ENCODE measurements around the gene KCNK2. TPM values are rescaled to one million over a fixed set of nuclear protein-coding genes. Genes with fewer than 3 reads are reported as not detected.

KCNK2 gene
- total RNA-seq, 2 experiments from 2014 or later, result not detected

GRCh38 chr1:215040190-215040589, 42.3 kb upstream of the KCNK2 start:
- DNase-seq (ENCODE audit: low spot score), result no peak
- intact Hi-C loops (cut with micrococcal nuclease; ENCODE audit: unreplicated experiment), result no loop called here
- H3K36me3 ChIP-seq (ENCODE audit: insufficient read depth, low read length), result no peaks in the 10 kb centered on the region
- no peaks in the 10 kb centered on the region for H3K79me2 ChIP-seq (ENCODE audit: insufficient read depth, low read depth, low read length)
- no peaks in the 10 kb centered on the region for H4K20me1 ChIP-seq (ENCODE audit: insufficient read depth, low read length)
- H3K9me3 ChIP-seq (ENCODE audit: low read length), result no peaks in the 10 kb centered on the region
- H2AFZ ChIP-seq (ENCODE audit: low read length), result no peak overlapping the region
- H3K27ac ChIP-seq (ENCODE audit: low read depth, low read length, poor library complexity, severe bottlenecking), result no peak overlapping the region
- ChIA-PET CTCF (ENCODE audit: unreplicated experiment) (no interaction called here), POLR2A (no interaction called here)
- no peaks in the 10 kb centered on the region for H3K9me2 ChIP-seq (ENCODE audit: insufficient read depth, low read length)
- H3K4me3 ChIP-seq (ENCODE audit: low read depth, low read length, poor library complexity, severe bottlenecking), result no peak overlapping the region
- no TSS peak for BruUV-seq (replicated peaks)
- no peaks in the 10 kb centered on the region for H3K4me1 ChIP-seq (ENCODE audit: insufficient read depth, low read length, poor library complexity, severe bottlenecking)
- H3K4me2 ChIP-seq (ENCODE audit: low read length), result no peak overlapping the region
- TF ChIP-seq CTCF (conservative IDR thresholded peaks at IDR 0.05; ENCODE audit: low read length), result no peak
- no peak for TF ChIP-seq EZH2phosphoT487 (IDR thresholded peaks at IDR 0.05; ENCODE audit: borderline replicate concordance, low read depth, low read length)

GRCh38 chr1:215043401-215043800, 39.1 kb upstream of the KCNK2 start:
- BruUV-seq (replicated peaks), result no TSS peak
- H3K4me3 ChIP-seq (ENCODE audit: low read depth, low read length, poor library complexity, severe bottlenecking), result no peak overlapping the region
- no peaks in the 10 kb centered on the region for H3K9me2 ChIP-seq (ENCODE audit: insufficient read depth, low read length)
- no peak for DNase-seq (ENCODE audit: low spot score)
- H3K36me3 ChIP-seq (ENCODE audit: insufficient read depth, low read length), result no peaks in the 10 kb centered on the region
- H4K20me1 ChIP-seq (ENCODE audit: insufficient read depth, low read length), result no peaks in the 10 kb centered on the region
- ChIA-PET POLR2A (no interaction called here), CTCF (ENCODE audit: unreplicated experiment) (no interaction called here)
- no peaks in the 10 kb centered on the region for H3K9me3 ChIP-seq (ENCODE audit: low read length)
- no peaks in the 10 kb centered on the region for H3K79me2 ChIP-seq (ENCODE audit: insufficient read depth, low read depth, low read length)
- H3K4me1 ChIP-seq (ENCODE audit: insufficient read depth, low read length, poor library complexity, severe bottlenecking), result no peaks in the 10 kb centered on the region
- H2AFZ ChIP-seq (ENCODE audit: low read length), result no peak overlapping the region
- TF ChIP-seq EZH2phosphoT487 (IDR thresholded peaks at IDR 0.05; ENCODE audit: borderline replicate concordance, low read depth, low read length), result no peak
- no peak for TF ChIP-seq CTCF (conservative IDR thresholded peaks at IDR 0.05; ENCODE audit: low read length)
- no peak overlapping the region for H3K27ac ChIP-seq (ENCODE audit: low read depth, low read length, poor library complexity, severe bottlenecking)
- no peak overlapping the region for H3K4me2 ChIP-seq (ENCODE audit: low read length)
- intact Hi-C loops (cut with micrococcal nuclease; ENCODE audit: unreplicated experiment), result no loop called here

GRCh38 chr1:215044151-215044550, 38.4 kb upstream of the KCNK2 start:
- no peak for DNase-seq (ENCODE audit: low spot score)
- H3K4me2 ChIP-seq (ENCODE audit: low read length), result no peak overlapping the region
- no peak for TF ChIP-seq EZH2phosphoT487 (IDR thresholded peaks at IDR 0.05; ENCODE audit: borderline replicate concordance, low read depth, low read length)
- TF ChIP-seq CTCF (conservative IDR thresholded peaks at IDR 0.05; ENCODE audit: low read length), result no peak
- intact Hi-C loops (cut with micrococcal nuclease; ENCODE audit: unreplicated experiment), result no loop called here
- CTCF ChIA-PET (ENCODE audit: unreplicated experiment), result no interaction called here
- POLR2A ChIA-PET, result no interaction called here
- no TSS peak for BruUV-seq (replicated peaks)
- no peaks in the 10 kb centered on the region for H3K9me2 ChIP-seq (ENCODE audit: insufficient read depth, low read length)
- no peaks in the 10 kb centered on the region for H3K79me2 ChIP-seq (ENCODE audit: insufficient read depth, low read depth, low read length)
- H3K36me3 ChIP-seq (ENCODE audit: insufficient read depth, low read length), result no peaks in the 10 kb centered on the region
- H3K27ac ChIP-seq (ENCODE audit: low read depth, low read length, poor library complexity, severe bottlenecking), result no peak overlapping the region
- H3K9me3 ChIP-seq (ENCODE audit: low read length), result no peaks in the 10 kb centered on the region
- H4K20me1 ChIP-seq (ENCODE audit: insufficient read depth, low read length), result no peaks in the 10 kb centered on the region
- no peak overlapping the region for H2AFZ ChIP-seq (ENCODE audit: low read length)
- no peaks in the 10 kb centered on the region for H3K4me1 ChIP-seq (ENCODE audit: insufficient read depth, low read length, poor library complexity, severe bottlenecking)
- H3K4me3 ChIP-seq (ENCODE audit: low read depth, low read length, poor library complexity, severe bottlenecking), result no peak overlapping the region

Data from OCI-LY7 (cell line).